Fibroblast of lung (primary cell): ENCODE measurements around the gene NANOGP8. TPM values are rescaled to one million over a fixed set of nuclear protein-coding genes. Genes with fewer than 3 reads are reported as not detected.

Experiments
- DNase-seq, 2 donors: peaks; one replicate each; pipeline versions ENCODE4 v3.0.0 to v3.0.0-alpha.2; 2010; ENCODE audit warnings: low read depth in 2 of 2
- H2AFZ ChIP-seq: 2 replicates; pipeline ENCODE4 v1.5.1; 2012; ENCODE audit warnings: low read length, control low read depth, inconsistent platforms
- H3K27ac ChIP-seq: 2 replicates; pipeline ENCODE4 v1.5.1; 2011; ENCODE audit warnings: low read length, control low read depth; ENCODE audit not compliant: insufficient read depth
- H3K27me3 ChIP-seq: 2 replicates; pipeline ENCODE4 v1.5.1; 2011; ENCODE audit warnings: mild to moderate bottlenecking, low read length; ENCODE audit not compliant: control insufficient read depth, insufficient read depth
- H3K36me3 ChIP-seq: 2 replicates; pipeline ENCODE4 v1.5.1; 2011; ENCODE audit warnings: low read length; ENCODE audit not compliant: control insufficient read depth, insufficient read depth
- H3K4me1 ChIP-seq: 2 replicates; pipeline ENCODE4 v1.5.1; 2011; ENCODE audit warnings: low read length; ENCODE audit not compliant: control insufficient read depth, insufficient read depth; ENCODE audit errors: extremely low read depth
- H3K4me2 ChIP-seq: 2 replicates; pipeline ENCODE4 v1.5.1; 2011; ENCODE audit warnings: low read length, control low read depth; ENCODE audit not compliant: insufficient read depth; ENCODE audit errors: extremely low read depth
- H3K4me3 ChIP-seq, 4 experiments: fragments of 200-600 bp in 1 of 4; sonication (generic) in 1 of 4; replicated peaks in 1 of 4; 2 replicates each; pipeline ENCODE4 v1.5.1; 2011 to 2016; ENCODE audit warnings: low read length in 4 of 4, low read depth in 3 of 4, mild to moderate bottlenecking in 3 of 4, control low read depth in 2 of 4, inconsistent platforms in 1 of 4, mixed read lengths in 1 of 4; ENCODE audit not compliant: insufficient read depth in 1 of 4; ENCODE audit errors: control extremely low read depth in 1 of 4
- H3K79me2 ChIP-seq: 2 replicates; pipeline ENCODE4 v1.5.1; 2012; ENCODE audit warnings: mild to moderate bottlenecking, low read length, inconsistent platforms; ENCODE audit not compliant: control insufficient read depth, insufficient read depth
- H3K9ac ChIP-seq: 2 replicates; pipeline ENCODE4 v1.5.1; 2011; ENCODE audit warnings: mild to moderate bottlenecking, low read length, control low read depth; ENCODE audit not compliant: insufficient read depth
- H3K9me3 ChIP-seq: 2 replicates; pipeline ENCODE4 v1.5.1; 2012; ENCODE audit warnings: low read depth, low read length; ENCODE audit not compliant: control insufficient read depth, insufficient read depth
- H4K20me1 ChIP-seq: 2 replicates; pipeline ENCODE4 v1.5.1; 2011; ENCODE audit warnings: low read length; ENCODE audit not compliant: control insufficient read depth, insufficient read depth; ENCODE audit errors: extremely low read depth
- EZH2 ChIP-seq: IDR thresholded peaks from 2 replicates; pipeline ENCODE4 v1.5.1; 2012; ENCODE audit warnings: low read length, control low read depth, mild to moderate bottlenecking; ENCODE audit errors: missing control alignments
- polyA plus RNA-seq, 2 donors: library from polyadenylated mRNA; depleted of rRNA in 1 of 2; stranded (reverse) in 1 of 2; unstranded in 1 of 2; fragments of >200 nt; gene quantifications; 2 replicates each; pipeline ENCODE4 v1.2.1, GENCODE V29; 2011 to 2012; ENCODE audit warnings: missing spikeins in 1 of 2
- total RNA-seq: library from RNA; depleted of rRNA; stranded (reverse); fragments of >200 nt; gene quantifications from 2 replicates; pipeline ENCODE4 v1.2.1, GENCODE V29; 2014
- TF ChIP-seq, protein P1 (sequence below), 2 donors: IDR thresholded peaks in 1 of 2; conservative IDR thresholded peaks in 1 of 2; 1 replicate in 1 of 2; 2 replicates in 1 of 2; pipeline ENCODE4 v1.5.1; 2011 to 2012; ENCODE audit warnings: low read length in 2 of 2, control low read depth in 1 of 2, inconsistent platforms in 1 of 2, low read depth in 1 of 2, mild to moderate bottlenecking in 1 of 2

NANOGP8 gene
- total and polyA plus RNA-seq, 2 donors (not counting 1 experiment from before 2014, with no cell fraction given) = not detected

DNA sequence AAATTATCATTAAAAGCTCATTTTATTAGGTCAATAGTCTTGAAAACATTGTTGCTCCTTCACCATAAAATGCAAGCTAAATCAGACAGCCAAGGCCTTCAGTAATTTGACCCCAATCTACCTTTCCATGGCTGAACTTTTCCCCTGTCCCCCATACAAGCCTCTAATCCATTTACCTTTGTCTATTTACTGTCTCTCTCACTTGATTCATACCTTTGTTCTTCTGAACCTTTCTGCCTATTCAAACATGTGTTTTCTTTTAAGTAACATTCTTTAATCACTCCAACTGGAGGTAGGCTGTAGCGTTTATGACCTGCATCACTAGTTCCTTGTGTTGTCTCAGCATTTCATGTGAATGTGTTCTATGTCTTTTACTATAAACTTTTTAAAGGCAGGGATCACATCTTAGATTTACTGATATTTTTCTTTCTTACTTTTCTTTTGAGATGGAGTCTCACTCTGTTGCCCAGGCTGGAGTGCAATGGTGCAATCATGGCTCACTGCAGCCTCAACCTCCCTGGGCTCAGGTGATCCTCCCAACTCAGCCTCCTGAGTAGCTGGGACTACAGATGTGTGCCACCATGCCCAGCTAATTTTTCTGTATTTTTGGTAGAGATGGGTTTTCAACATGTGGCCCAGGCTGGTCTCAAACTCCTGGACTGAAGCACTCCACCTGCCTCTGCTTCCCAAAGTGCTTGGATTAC lies 5.2 kb upstream of the NANOGP8 start:
- Histone ChIP-seq H3K27ac (no peak overlapping the region), H3K9me3 (no peaks in the 10 kb centered on the region), H3K79me2 (no peaks in the 10 kb centered on the region), H3K4me1 (no peaks in the 10 kb centered on the region), H3K27me3 (no peaks in the 10 kb centered on the region), H3K4me2 (no peak overlapping the region), H3K4me3 (no peak overlapping the region), H3K36me3 (no peaks in the 10 kb centered on the region), H2AFZ (no peak overlapping the region), H4K20me1 (no peaks in the 10 kb centered on the region), H3K9ac (no peak overlapping the region)
- no peak for DNase-seq
- TF ChIP-seq, protein P1, sequence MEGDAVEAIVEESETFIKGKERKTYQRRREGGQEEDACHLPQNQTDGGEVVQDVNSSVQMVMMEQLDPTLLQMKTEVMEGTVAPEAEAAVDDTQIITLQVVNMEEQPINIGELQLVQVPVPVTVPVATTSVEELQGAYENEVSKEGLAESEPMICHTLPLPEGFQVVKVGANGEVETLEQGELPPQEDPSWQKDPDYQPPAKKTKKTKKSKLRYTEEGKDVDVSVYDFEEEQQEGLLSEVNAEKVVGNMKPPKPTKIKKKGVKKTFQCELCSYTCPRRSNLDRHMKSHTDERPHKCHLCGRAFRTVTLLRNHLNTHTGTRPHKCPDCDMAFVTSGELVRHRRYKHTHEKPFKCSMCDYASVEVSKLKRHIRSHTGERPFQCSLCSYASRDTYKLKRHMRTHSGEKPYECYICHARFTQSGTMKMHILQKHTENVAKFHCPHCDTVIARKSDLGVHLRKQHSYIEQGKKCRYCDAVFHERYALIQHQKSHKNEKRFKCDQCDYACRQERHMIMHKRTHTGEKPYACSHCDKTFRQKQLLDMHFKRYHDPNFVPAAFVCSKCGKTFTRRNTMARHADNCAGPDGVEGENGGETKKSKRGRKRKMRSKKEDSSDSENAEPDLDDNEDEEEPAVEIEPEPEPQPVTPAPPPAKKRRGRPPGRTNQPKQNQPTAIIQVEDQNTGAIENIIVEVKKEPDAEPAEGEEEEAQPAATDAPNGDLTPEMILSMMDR (conservative IDR thresholded peaks at IDR 0.05 in 1 of 2, IDR thresholded peaks at IDR 0.05 in 1 of 2; ENCODE audit: low read depth in 1 of 2, low read length in 2 of 2) = no peak
- TF ChIP-seq EZH2 = no peak

DNA sequence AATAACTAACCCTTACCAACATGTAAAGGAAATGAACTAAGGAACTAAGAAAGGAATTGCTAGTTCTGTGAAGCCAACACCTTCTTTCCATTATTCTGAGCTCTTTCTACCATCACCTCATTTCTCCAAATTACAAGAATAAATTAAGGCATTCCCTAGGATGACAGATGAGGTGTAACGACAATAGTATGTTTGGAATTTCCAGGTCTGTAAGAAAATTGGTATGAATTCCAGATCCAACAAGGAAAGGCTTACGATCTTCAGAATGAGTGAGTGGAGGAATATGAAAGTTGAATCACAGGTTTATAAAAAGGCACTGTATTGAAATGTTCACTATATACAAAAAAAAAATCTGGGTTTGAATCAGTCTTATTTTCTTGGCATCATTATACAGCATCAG lies 4.5 kb upstream of the NANOGP8 start:
- H4K20me1 ChIP-seq = no peaks in the 10 kb centered on the region
- H3K4me1 ChIP-seq = no peaks in the 10 kb centered on the region
- H3K4me3 ChIP-seq = no peak overlapping the region
- no peak overlapping the region for H3K27ac ChIP-seq
- H3K79me2 ChIP-seq = no peaks in the 10 kb centered on the region
- no peaks in the 10 kb centered on the region for H3K27me3 ChIP-seq
- peak in 1 of 2 donors; percentile 62 for DNase-seq
- no peak overlapping the region for H2AFZ ChIP-seq
- no peaks in the 10 kb centered on the region for H3K36me3 ChIP-seq
- TF ChIP-seq EZH2 = no peak
- TF ChIP-seq, protein P1 (conservative IDR thresholded peaks at IDR 0.05 in 1 of 2, IDR thresholded peaks at IDR 0.05 in 1 of 2; ENCODE audit: low read depth in 1 of 2, low read length in 2 of 2) = no peak
- H3K4me2 ChIP-seq = no peak overlapping the region
- no peak overlapping the region for H3K9ac ChIP-seq
- no peaks in the 10 kb centered on the region for H3K9me3 ChIP-seq

DNA sequence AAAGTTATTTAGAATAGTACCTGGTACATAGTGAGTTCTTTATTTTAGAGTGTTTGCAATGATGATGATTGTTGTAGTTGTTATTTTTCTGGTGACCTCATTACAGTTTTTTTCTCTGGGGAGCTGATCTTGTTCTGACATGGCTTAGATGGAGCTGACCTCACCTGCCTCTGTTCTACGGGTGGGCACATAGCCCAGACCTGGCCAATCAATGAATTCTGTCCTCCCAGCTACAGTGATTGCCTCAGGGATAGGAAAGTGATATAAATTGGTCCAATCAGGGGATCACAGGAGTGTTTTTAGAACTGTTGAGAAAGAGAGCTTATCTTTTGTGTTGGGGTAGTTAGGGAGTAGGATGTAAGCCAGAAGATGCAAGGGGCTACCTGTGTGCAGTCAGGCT lies 3.2 kb upstream of the NANOGP8 start:
- H3K9me3 ChIP-seq = no peaks in the 10 kb centered on the region
- H4K20me1 ChIP-seq = no peaks in the 10 kb centered on the region
- H3K27me3 ChIP-seq = no peaks in the 10 kb centered on the region
- no peak overlapping the region for H3K4me2 ChIP-seq
- H2AFZ ChIP-seq = no peak overlapping the region
- H3K4me1 ChIP-seq = no peaks in the 10 kb centered on the region
- no peak overlapping the region for H3K9ac ChIP-seq
- H3K36me3 ChIP-seq = no peaks in the 10 kb centered on the region
- no peak for DNase-seq
- no peak overlapping the region for H3K27ac ChIP-seq
- no peak overlapping the region for H3K4me3 ChIP-seq
- no peaks in the 10 kb centered on the region for H3K79me2 ChIP-seq
- no peak for TF ChIP-seq EZH2
- TF ChIP-seq, protein P1 (conservative IDR thresholded peaks at IDR 0.05 in 1 of 2, IDR thresholded peaks at IDR 0.05 in 1 of 2; ENCODE audit: low read depth in 1 of 2, low read length in 2 of 2) = no peak
